ENCODE results near the gene MME.
"Not testable (repeated sequence)": the region's sequence is repeated elsewhere in the genome, so short reads cannot be mapped to it uniquely, and the experiment has no call there.

Gene MME

GRCh38 chr3:155084567-155084966 is 4.4 kb downstream of the MME start:
- no peak for DNase-seq (ENCODE audit: low read depth)

DNA sequence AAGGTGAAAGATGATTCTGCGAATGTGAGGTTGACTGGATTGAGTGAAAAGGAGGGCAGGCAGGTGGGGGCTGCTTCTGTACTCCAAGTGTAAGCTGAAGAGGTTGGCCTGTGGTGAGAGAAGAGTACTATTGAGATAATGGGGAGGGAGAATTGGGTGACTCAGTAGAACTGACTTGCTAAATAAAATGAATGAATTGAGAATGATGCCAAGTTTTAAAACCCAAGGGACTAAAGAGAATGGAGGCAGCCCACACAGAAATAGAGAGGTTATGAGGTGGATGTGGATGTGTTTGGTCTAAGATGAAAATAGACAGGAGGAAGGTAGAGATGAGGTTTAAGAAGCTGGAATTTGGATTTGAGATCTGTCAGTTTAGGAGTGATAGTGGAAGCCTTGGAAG is 5.9 kb downstream of the MME start:
- DNase-seq (ENCODE audit: low read depth): no peak

- DNase-seq (ENCODE audit: low read depth): no peak
These were observed 8.7 kb downstream of the MME start for GRCh38 chr3:155088706-155089345.

GRCh38 chr3:155089495-155089894 is 9.4 kb downstream of the MME start:
- no peak for DNase-seq (ENCODE audit: low read depth)

- DNase-seq (ENCODE audit: low read depth): no peak
These were observed 13.1 kb downstream of the MME start for GRCh38 chr3:155093261-155093660.

GRCh38 chr3:155096303-155097008 is 16.3 kb downstream of the MME start:
- no peak for DNase-seq (ENCODE audit: low read depth)

- no peak for DNase-seq (ENCODE audit: low read depth)
These were observed 16.9 kb downstream of the MME start for GRCh38 chr3:155097009-155097349.

- peak; percentile 92 for DNase-seq (ENCODE audit: low read depth)
These were observed 21.3 kb downstream of the MME start for GRCh38 chr3:155101398-155101797.

GRCh38 chr3:155102329-155102728 is 22.2 kb downstream of the MME start:
- no peak for DNase-seq (ENCODE audit: low read depth)

DNA sequence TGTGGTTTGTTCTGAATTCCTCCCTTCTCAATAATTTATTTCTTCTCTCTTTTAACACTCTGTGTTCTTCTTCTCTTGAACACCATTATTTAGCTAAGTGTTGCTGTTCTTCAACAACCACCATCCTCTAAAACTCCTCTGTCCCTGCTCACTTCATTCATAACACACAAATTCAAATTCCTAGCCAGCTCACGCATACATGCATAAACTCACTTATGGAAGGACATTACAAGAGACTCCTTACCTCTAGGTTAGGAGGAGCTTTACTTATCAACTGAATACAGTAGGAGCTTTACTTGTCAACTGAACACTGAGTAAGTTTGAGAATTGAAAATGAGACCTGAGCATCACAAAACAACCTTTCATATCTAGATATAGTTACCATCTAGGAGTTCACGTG is 23.6 kb downstream of the MME start:
- no peak for DNase-seq (ENCODE audit: low read depth)

DNA sequence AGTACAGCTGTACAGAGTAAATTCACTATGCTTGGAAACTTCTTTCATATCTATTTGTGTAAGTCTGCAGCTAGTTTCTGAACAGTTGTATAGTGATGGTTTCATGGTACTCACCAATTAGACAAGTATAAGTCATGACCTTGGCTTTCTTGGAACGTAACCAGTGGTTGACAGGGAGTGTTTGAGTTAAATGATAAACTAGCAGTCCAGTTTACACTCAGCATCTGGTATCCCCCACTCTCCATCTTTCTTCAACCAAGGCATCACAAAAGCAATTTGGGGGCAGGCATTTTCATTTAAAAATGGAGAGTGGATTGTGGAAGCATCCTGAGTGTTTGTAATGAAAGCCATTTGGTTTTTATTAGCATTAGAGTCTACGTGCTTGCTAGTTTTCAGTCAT is 26.0 kb downstream of the MME start:
- no peak for DNase-seq (ENCODE audit: low read depth)

GRCh38 chr3:155110022-155110421 is 29.9 kb downstream of the MME start:
- DNase-seq (ENCODE audit: low read depth): no peak

DNA sequence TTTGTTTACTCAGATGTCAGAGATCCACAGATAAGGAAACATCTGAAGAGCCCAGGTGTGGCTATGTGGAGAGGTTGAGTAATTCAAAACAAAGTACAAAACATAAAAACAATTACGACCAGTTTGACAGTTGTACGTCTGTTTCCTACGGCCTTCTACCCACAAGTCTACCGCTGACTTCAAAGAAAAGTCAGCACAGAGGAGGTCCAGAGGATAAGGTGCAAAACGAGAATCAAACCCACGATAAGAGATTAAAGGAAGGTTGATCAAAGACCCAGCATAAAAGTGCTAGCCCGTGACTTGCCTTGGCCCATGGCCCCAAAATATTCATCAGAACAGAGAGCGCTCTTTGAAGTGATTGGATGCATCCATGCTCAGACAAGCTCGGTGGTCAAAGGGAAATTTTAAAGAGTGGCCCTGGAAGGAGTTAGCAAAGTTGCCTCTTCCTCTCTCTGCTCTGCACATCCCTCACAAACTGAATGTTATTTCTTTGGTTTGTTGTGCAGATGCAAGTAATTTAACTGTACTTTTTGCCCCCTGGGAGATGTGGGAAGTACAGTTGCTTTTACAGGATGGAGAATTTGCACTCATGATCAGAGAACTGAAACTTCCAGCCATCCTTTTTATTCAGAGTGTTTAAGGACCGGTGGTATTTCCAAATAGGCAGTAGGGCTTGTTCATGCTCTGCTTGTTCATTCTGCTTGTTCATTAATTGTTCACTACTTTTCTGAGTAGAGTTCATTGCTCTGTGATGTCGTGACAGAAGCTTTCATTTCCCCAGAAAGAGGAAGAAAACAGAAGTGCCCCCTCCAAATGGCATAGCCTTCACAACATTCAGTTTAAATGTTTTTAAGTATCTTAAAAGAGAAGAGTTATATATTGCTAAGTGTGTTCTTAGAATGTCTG is 31.1 kb downstream of the MME start:
- no peak for DNase-seq (ENCODE audit: low read depth)

GRCh38 chr3:155111971-155112370 is 31.9 kb downstream of the MME start:
- DNase-seq (ENCODE audit: low read depth): no peak

GRCh38 chr3:155112661-155113389 is 32.7 kb downstream of the MME start:
- DNase-seq (ENCODE audit: low read depth): no peak

- not testable (repeated sequence) for DNase-seq (ENCODE audit: low read depth)
These were observed 44.6 kb downstream of the MME start for GRCh38 chr3:155124745-155125144.

GRCh38 chr3:155129396-155129795 is 49.3 kb downstream of the MME start:
- no peak for DNase-seq (ENCODE audit: low read depth)

GRCh38 chr3:155130001-155130400 is 49.9 kb downstream of the MME start:
- no peak for DNase-seq (ENCODE audit: low read depth)

DNA sequence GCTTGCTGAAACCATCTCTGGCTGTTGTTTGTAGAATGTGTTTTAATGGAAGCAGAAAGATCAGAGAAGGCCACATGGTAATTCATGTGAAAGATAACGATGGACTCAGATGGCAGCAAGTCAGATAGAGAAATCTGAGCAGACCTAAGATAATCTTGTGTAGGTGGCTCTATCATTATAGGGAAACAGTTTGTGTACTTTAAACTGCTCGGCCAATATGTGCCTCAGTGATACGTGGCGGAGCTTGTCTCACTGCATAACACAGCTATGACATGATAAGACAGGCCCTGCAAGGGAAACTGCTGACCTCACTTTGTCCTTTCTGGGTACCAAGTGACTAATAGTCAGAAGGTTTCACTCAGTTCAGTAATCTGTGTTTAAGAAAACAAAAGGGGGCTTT is 51.0 kb downstream of the MME start:
- DNase-seq (ENCODE audit: low read depth): no peak

DNA sequence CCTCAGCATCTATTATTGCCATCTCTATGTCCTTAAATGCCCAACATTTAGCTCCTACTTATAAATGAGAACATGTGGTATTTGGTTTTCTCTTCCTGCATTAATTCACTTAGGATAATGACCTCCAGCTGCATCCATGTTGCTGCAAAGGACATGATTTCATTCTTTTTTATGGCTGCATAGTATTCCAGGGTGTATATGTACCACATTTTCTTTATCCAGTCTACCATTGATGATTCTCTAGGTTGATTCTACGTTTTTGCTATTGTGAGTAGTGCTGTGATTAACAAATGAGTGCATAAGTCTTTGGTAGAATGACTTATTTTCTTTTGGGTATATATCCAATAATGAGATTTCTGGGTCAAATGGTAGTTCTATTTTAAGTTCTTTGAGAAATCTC is 54.2 kb downstream of the MME start:
- not testable (repeated sequence) for DNase-seq (ENCODE audit: low read depth)

DNA sequence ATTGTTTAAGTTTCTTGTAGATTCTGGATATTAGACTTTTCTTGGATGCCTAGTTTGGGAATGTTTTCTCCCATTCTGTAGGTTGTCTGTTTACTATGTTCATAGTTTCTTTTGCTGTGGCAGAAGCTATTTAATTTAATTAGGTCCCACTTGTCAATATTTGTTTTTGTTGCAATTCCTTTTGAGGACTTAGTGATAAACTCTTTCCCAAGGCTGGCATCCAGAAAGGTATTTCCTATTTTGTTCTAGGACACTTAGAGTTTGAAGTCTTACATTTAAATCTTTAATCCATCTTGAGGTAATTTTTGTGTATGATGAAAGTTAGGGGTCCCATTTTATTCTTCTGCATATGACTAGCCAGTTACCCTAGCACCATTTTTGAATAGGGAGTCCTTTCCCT is 54.9 kb downstream of the MME start:
- no peak for DNase-seq (ENCODE audit: low read depth)

GRCh38 chr3:155138677-155139076 is 58.6 kb downstream of the MME start:
- no peak for DNase-seq (ENCODE audit: low read depth)

All from fibroblast of gingiva (primary cell).